Ishikawa (cell line): ENCODE data around the gene MYCBP2.

ENCODE experiments used
- CEBPB ChIP-seq: IDR thresholded peaks from 2 replicates; pipeline ENCODE4 v1.6.1; 2012
- CREB1 ChIP-seq: IDR thresholded peaks from 2 replicates; pipeline ENCODE4 v1.6.1; 2012; ENCODE audit warnings: low read depth
- EP300 ChIP-seq: IDR thresholded peaks from 2 replicates; pipeline ENCODE4 v1.6.1; 2012; ENCODE audit warnings: borderline replicate concordance
- NFIC ChIP-seq: IDR thresholded peaks from 2 replicates; pipeline ENCODE4 v1.6.1; 2012
- TEAD4 ChIP-seq: IDR thresholded peaks from 2 replicates; pipeline ENCODE4 v1.6.1; 2012
- YY1 ChIP-seq: IDR thresholded peaks from 2 replicates; pipeline ENCODE4 v1.6.1; 2012; ENCODE audit warnings: low read depth
- TF ChIP-seq, protein P1 (sequence below): IDR thresholded peaks from 2 replicates; pipeline ENCODE4 v1.6.1; 2012
- TF ChIP-seq, protein P2 (sequence below): IDR thresholded peaks from 2 replicates; pipeline ENCODE4 v1.6.1; 2012
- TF ChIP-seq, protein P3 (sequence below): IDR thresholded peaks from 2 replicates; pipeline ENCODE4 v1.6.1; 2012; ENCODE audit warnings: low read depth, mild to moderate bottlenecking

DNA sequence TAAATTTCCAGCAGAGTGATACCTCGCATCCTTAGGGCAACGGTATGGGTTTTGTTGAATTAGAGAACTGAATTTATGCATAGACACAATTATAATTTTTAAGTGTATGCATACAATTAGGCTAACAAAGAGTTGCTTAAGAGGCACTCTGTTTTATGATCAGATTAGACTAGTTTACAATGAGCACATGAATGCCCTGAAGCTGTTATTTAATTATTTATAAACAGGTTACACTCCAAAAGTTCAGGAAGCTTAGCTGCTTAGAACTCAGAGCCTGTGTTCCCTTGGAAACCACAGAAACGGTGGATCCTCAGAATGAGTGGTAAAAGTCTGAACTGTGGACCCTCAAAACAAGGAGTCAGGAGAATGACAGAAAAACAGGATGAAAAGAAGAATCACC, 227.5 kb downstream of the MYCBP2 start:
- no peak for TF ChIP-seq EP300
- TF ChIP-seq CEBPB: no peak
- TF ChIP-seq, protein P1, sequence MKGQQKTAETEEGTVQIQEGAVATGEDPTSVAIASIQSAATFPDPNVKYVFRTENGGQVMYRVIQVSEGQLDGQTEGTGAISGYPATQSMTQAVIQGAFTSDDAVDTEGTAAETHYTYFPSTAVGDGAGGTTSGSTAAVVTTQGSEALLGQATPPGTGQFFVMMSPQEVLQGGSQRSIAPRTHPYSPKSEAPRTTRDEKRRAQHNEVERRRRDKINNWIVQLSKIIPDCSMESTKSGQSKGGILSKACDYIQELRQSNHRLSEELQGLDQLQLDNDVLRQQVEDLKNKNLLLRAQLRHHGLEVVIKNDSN: no peak
- no peak for TF ChIP-seq NFIC
- TF ChIP-seq, protein P2, sequence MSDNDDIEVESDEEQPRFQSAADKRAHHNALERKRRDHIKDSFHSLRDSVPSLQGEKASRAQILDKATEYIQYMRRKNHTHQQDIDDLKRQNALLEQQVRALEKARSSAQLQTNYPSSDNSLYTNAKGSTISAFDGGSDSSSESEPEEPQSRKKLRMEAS: no peak
- no peak for TF ChIP-seq TEAD4
- TF ChIP-seq, protein P3, sequence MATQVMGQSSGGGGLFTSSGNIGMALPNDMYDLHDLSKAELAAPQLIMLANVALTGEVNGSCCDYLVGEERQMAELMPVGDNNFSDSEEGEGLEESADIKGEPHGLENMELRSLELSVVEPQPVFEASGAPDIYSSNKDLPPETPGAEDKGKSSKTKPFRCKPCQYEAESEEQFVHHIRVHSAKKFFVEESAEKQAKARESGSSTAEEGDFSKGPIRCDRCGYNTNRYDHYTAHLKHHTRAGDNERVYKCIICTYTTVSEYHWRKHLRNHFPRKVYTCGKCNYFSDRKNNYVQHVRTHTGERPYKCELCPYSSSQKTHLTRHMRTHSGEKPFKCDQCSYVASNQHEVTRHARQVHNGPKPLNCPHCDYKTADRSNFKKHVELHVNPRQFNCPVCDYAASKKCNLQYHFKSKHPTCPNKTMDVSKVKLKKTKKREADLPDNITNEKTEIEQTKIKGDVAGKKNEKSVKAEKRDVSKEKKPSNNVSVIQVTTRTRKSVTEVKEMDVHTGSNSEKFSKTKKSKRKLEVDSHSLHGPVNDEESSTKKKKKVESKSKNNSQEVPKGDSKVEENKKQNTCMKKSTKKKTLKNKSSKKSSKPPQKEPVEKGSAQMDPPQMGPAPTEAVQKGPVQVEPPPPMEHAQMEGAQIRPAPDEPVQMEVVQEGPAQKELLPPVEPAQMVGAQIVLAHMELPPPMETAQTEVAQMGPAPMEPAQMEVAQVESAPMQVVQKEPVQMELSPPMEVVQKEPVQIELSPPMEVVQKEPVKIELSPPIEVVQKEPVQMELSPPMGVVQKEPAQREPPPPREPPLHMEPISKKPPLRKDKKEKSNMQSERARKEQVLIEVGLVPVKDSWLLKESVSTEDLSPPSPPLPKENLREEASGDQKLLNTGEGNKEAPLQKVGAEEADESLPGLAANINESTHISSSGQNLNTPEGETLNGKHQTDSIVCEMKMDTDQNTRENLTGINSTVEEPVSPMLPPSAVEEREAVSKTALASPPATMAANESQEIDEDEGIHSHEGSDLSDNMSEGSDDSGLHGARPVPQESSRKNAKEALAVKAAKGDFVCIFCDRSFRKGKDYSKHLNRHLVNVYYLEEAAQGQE: no peak
- TF ChIP-seq CREB1: no peak
- TF ChIP-seq YY1: no peak
